ENCODE measurements around the gene CEP162.
"Not testable (repeated sequence)": the region's sequence is repeated elsewhere in the genome, so short reads cannot be mapped to it uniquely, and the experiment has no call there.

The CEP162 gene

GRCh38 chr6:84086545-84087429 is 140.7 kb downstream of the CEP162 start:
- no peak for DNase-seq

DNA sequence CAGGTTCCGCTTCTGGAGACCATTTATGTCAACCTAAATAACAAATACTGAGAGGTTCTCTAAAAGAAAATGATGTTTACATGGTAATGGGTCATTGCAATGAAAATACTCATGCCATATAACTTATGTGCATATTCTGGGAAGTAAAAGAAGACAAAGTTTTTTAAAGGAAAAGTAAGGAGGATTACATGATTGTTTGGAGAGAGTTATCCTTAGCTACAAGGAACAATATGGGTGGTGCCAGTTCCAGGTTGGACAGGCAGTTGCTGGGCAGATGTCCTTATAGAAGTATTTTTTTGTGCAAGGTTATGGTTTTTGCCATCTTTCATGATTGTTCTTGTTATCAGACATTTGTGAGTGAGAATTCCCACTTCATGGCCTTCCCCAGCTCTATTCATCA is 141.4 kb downstream of the CEP162 start:
- DNase-seq: no peak

- not testable (repeated sequence) for DNase-seq
Measured at GRCh38 chr6:84084705-84085104, 142.7 kb downstream of the CEP162 start.

DNA sequence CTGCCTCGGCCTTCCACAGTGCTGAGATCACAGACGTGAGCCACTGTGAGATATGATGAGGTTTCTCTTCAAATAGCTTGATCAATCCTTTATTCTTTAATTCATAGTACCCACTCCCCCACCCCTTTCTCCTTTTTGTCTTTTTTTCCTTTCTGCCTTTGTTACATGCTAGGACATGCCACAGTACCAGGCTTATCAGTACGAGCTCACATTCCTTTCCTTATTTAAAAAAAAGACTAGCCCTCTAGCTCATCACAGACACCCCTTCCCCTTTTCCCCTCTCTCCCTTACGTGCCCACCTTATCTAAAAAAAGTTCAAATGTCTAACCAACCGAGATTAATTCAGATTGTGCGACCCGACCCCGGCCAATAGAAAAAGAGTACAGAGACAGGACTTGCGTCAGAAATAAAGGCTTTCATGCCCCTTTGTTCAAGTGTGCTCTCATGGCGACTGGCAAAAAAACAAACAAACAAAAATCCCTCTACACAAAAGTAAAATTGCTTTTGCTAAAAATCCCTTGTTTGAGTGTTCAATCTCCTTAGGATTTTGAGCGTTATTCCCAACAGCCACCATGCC is 144.7 kb downstream of the CEP162 start:
- no peak for DNase-seq

- no peak for DNase-seq
Measured at GRCh38 chr6:84081222-84081621, 146.2 kb downstream of the CEP162 start.

DNA sequence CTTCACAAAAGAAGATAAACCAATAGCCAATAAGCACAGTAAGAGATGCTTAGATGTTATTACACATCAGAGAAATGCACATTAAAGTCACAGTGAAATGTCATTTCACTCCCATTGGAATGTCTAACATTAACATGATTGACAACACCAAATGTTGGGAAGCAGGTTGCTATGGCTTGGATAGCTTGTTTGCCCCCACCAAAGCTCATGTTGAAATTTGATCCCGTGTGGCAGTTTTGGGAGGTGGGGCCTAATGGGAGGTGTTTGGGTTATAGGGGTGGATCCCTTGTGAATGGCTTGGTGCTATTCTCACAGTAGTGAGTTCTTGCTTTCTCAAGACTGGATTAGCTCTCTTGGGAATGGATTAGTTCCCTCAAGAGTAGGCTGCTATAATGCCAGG is 149.1 kb downstream of the CEP162 start:
- DNase-seq: no peak

- no peak for DNase-seq
Measured at GRCh38 chr6:84077645-84078044, 149.8 kb downstream of the CEP162 start.

GRCh38 chr6:84074988-84075781 is 152.3 kb downstream of the CEP162 start:
- no peak for DNase-seq
